Caco-2 (cell line): ENCODE data around the gene TSPAN32. TPM values are rescaled to one million over a fixed set of nuclear protein-coding genes. Genes with fewer than 3 reads are reported as not detected.

Source experiments
- BruUV-seq: library from RNA; stranded (reverse); fragments of 400-500 nt; replicated peaks from 2 replicates; lab custom pipeline; 2021; lab: Mats Ljungman, UMichigan
- CTCF ChIA-PET: fragments of 300-600 bp; sonication (Branson Sonifier 250); formaldehyde crosslinking; loops from one replicate; lab custom pipeline; 2022; ENCODE audit warnings: antibody characterized with exemption; lab: Charles Lee
- POLR2A ChIA-PET: fragments of 300-600 bp; sonication (Branson Sonifier 250); formaldehyde crosslinking; loops from one replicate; lab custom pipeline; 2022; ENCODE audit warnings: antibody characterized with exemption; lab: Charles Lee
- DNase-seq, 2 experiments: peaks; one replicate each; pipeline versions ENCODE4 v3.0.0 to v3.0.0-alpha.2; 2020 to 2022
- H3K27me3 ChIP-seq: replicated peaks from 2 replicates; pipeline ENCODE4 v1.6.0; 2011; ENCODE audit warnings: low read length; ENCODE audit not compliant: control insufficient read depth, insufficient read depth
- H3K36me3 ChIP-seq: 2 replicates; pipeline ENCODE4 v1.5.1; 2011; ENCODE audit warnings: low read length; ENCODE audit not compliant: control insufficient read depth, insufficient read depth
- H3K4me1 ChIP-seq: fragments of 250-450 bp; sonication (Bioruptor Pico); 2 replicates; pipeline ENCODE4 v1.5.1; 2020; ENCODE audit warnings: mild to moderate bottlenecking
- H3K4me3 ChIP-seq: 2 replicates; pipeline ENCODE4 v1.5.1; 2011; ENCODE audit warnings: low read depth, mild to moderate bottlenecking, control low read depth, low read length
- H3K9me3 ChIP-seq: fragments of 250-450 bp; sonication (Bioruptor Pico); 2 replicates; pipeline ENCODE4 v1.5.1; 2020; ENCODE audit warnings: mild to moderate bottlenecking, moderate library complexity
- H3K27ac Mint-ChIP-seq: one replicate; pipeline ENCODE4 v1.8.0; 2022; ENCODE audit warnings: mixed read lengths; ENCODE audit not compliant: unreplicated experiment
- H3K27me3 Mint-ChIP-seq: one replicate; pipeline ENCODE4 v1.8.0; 2022; ENCODE audit warnings: mixed read lengths; ENCODE audit not compliant: insufficient read depth, unreplicated experiment
- H3K36me3 Mint-ChIP-seq: one replicate; pipeline ENCODE4 v1.8.0; 2022; ENCODE audit warnings: mild to moderate bottlenecking, mixed read lengths; ENCODE audit not compliant: insufficient read depth, unreplicated experiment
- H3K4me1 Mint-ChIP-seq: one replicate; pipeline ENCODE4 v1.8.0; 2022; ENCODE audit warnings: low read depth, mixed read lengths; ENCODE audit not compliant: unreplicated experiment
- H3K4me3 Mint-ChIP-seq: one replicate; pipeline ENCODE4 v1.8.0; 2022; ENCODE audit warnings: mild to moderate bottlenecking, moderate library complexity, mixed read lengths; ENCODE audit not compliant: unreplicated experiment
- H3K9me3 Mint-ChIP-seq: one replicate; pipeline ENCODE4 v1.8.0; 2022; ENCODE audit warnings: mixed read lengths; ENCODE audit not compliant: unreplicated experiment
- intact Hi-C: fragments of 100-400 bp; cut with micrococcal nuclease; formaldehyde crosslinking; loops from one replicate; pipeline ENCODE4 v1.10.0; 2022; ENCODE audit not compliant: unreplicated experiment
- total RNA-seq: library from RNA; stranded (reverse); gene quantifications from 2 replicates; pipeline ENCODE4 v1.2.3, GENCODE V29; 2022
- TF ChIP-seq, protein P1 (sequence below), 2 experiments: fragments of 200-600 bp in 1 of 2; IDR thresholded peaks; 1 replicate in 1 of 2; 2 replicates in 1 of 2; pipeline versions ENCODE4 v1.5.1 to v1.8.0; 2011 to 2022; ENCODE audit warnings: antibody characterized with exemption in 1 of 2, control low read depth in 1 of 2, inconsistent platforms in 1 of 2, low read depth in 1 of 2, low read length in 1 of 2, mild to moderate bottlenecking in 1 of 2, moderate library complexity in 1 of 2; ENCODE audit not compliant: insufficient read depth in 1 of 2, severe bottlenecking in 1 of 2, unreplicated experiment in 1 of 2

Gene TSPAN32
- total RNA-seq, 1 experiment from 2014 or later = 1.2 TPM

DNA sequence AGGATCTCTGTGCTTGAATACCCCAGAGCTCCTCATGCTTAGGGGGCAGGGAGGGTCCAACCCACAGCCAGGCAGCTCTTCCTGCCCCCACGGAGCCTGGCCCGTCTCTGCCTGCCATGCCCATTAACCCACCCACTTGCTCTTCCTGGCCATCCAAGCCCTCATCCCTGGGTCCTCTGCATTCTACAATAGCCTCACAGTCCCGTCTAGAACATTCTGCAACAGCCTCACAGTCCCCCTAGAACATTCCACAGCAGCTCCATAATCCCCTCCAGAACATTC is 15.1 kb downstream of the TSPAN32 start:
- no peaks in the 10 kb centered on the region for H3K27me3 ChIP-seq
- H3K9me3 ChIP-seq = no peaks in the 10 kb centered on the region; the same call in 1 of the 2 replicates
- TF ChIP-seq, protein P1, sequence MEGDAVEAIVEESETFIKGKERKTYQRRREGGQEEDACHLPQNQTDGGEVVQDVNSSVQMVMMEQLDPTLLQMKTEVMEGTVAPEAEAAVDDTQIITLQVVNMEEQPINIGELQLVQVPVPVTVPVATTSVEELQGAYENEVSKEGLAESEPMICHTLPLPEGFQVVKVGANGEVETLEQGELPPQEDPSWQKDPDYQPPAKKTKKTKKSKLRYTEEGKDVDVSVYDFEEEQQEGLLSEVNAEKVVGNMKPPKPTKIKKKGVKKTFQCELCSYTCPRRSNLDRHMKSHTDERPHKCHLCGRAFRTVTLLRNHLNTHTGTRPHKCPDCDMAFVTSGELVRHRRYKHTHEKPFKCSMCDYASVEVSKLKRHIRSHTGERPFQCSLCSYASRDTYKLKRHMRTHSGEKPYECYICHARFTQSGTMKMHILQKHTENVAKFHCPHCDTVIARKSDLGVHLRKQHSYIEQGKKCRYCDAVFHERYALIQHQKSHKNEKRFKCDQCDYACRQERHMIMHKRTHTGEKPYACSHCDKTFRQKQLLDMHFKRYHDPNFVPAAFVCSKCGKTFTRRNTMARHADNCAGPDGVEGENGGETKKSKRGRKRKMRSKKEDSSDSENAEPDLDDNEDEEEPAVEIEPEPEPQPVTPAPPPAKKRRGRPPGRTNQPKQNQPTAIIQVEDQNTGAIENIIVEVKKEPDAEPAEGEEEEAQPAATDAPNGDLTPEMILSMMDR (IDR thresholded peaks at IDR 0.05; ENCODE audit: insufficient read depth in 1 of 2, low read depth in 1 of 2, low read length in 1 of 2, severe bottlenecking in 1 of 2, unreplicated experiment in 1 of 2) = no peak
- intact Hi-C loops = no loop called here
- no peaks in the 10 kb centered on the region for H3K4me1 ChIP-seq
- ChIA-PET POLR2A (no interaction called here), CTCF (interaction anchor here (0.9 to 1.2 kb wide), 2 partner anchors 12 to 104 kb away, joined by 3 to 4 read pairs; no protein-coding TSS in a partner anchor)
- no peak for DNase-seq
- no peaks in the 10 kb centered on the region for H3K36me3 ChIP-seq
- Mint-ChIP-seq H3K36me3 (no peaks in the 10 kb centered on the region), H3K9me3 (no peaks in the 10 kb centered on the region), H3K4me1 (no peaks in the 10 kb centered on the region), H3K27ac (no peak overlapping the region), H3K4me3 (no peak overlapping the region), H3K27me3 (no peaks in the 10 kb centered on the region)
- no peak overlapping the region for H3K4me3 ChIP-seq
- BruUV-seq = no TSS peak

DNA sequence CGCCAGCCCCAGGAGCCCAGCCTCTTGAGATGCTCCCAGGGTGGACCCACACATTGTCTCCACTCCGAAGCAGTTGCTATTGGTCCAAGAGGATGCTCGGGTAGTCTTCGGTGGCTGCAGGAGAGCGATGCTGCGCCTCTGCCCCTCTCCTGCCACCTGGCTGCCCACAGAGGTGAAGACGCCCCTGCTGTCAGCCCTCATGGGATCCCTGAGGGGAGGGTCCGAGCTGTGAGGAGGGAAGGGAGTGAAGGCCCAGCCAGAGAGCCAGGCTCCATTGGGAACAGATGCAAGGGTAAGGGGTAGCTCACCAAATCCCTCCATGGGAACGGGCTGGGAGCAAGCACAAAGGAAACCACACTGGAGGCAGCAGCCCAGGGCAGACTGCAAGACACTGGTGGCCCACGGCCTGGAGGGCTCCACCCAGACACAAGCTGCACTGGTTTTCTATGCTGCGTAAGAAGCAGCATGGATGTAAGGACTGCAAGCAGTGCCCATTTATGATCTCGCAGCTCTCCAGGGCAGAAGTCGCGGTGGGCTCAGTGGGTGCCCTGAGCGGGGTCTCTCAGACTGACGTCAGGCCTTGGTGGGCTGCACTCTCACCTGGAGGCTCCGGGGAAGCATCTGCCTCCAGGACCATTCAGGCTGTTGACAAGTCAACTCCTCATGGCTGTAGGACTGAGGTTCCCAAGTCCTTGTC is 15.7 kb downstream of the TSPAN32 start:
- POLR2A ChIA-PET = no interaction called here
- no peaks in the 10 kb centered on the region for H3K27me3 Mint-ChIP-seq
- H3K9me3 Mint-ChIP-seq = no peaks in the 10 kb centered on the region
- Histone ChIP-seq H3K36me3 (no peaks in the 10 kb centered on the region), H3K9me3 (no peaks in the 10 kb centered on the region; the same call in 1 of the 2 replicates), H3K27me3 (no peaks in the 10 kb centered on the region), H3K4me3 (no peak overlapping the region), H3K4me1 (no peaks in the 10 kb centered on the region)
- no peak for DNase-seq
- no peak overlapping the region for H3K4me3 Mint-ChIP-seq
- no peaks in the 10 kb centered on the region for H3K4me1 Mint-ChIP-seq
- CTCF ChIA-PET = interaction anchor here (0.6 kb wide), 1 partner anchor 575 kb away, joined by 3 read pairs; no protein-coding TSS in a partner anchor
- BruUV-seq = no TSS peak
- TF ChIP-seq, protein P1 (IDR thresholded peaks at IDR 0.05; ENCODE audit: insufficient read depth in 1 of 2, low read depth in 1 of 2, low read length in 1 of 2, severe bottlenecking in 1 of 2, unreplicated experiment in 1 of 2) = no peak
- H3K27ac Mint-ChIP-seq = no peak overlapping the region
- intact Hi-C loops = no loop called here
- H3K36me3 Mint-ChIP-seq = no peaks in the 10 kb centered on the region

DNA sequence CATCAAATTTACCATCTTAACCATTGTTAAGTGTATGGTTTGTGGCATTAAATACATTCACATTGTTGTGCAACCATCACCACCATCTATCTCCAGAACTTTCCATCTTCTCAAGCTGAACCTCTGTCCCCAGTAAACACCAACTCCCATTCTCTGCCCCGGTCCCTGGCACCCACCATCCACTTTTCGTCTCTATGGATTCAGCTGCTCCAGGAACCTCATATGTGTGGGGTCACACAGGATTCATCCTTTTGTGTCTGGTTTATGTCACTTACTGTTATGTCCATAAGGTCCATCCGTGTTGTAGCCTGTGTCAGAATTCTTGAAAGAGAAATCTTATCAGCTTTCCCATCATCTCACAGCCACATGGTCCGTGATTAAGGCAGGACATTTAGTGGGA is 16.3 kb downstream of the TSPAN32 start:
- CTCF ChIA-PET = interaction anchor here (0.6 kb wide), 1 partner anchor 575 kb away, joined by 3 read pairs; no protein-coding TSS in a partner anchor

More for the DNA sequence above, 16.3 kb downstream of the TSPAN32 start:
- H3K27ac Mint-ChIP-seq = no peak overlapping the region
- H3K4me3 ChIP-seq = no peak overlapping the region
- TF ChIP-seq, protein P1 (IDR thresholded peaks at IDR 0.05; ENCODE audit: insufficient read depth in 1 of 2, low read depth in 1 of 2, low read length in 1 of 2, severe bottlenecking in 1 of 2, unreplicated experiment in 1 of 2) = no peak
- intact Hi-C loops = no loop called here
- no peaks in the 10 kb centered on the region for H3K36me3 Mint-ChIP-seq
- no peaks in the 10 kb centered on the region for H3K27me3 Mint-ChIP-seq
- POLR2A ChIA-PET = no interaction called here
- DNase-seq = no peak
- H3K36me3 ChIP-seq = no peaks in the 10 kb centered on the region
- BruUV-seq = no TSS peak
- no peaks in the 10 kb centered on the region for H3K4me1 ChIP-seq
- H3K4me3 Mint-ChIP-seq = no peak overlapping the region
- H3K27me3 ChIP-seq = no peaks in the 10 kb centered on the region
- H3K9me3 Mint-ChIP-seq = no peaks in the 10 kb centered on the region
- no peaks in the 10 kb centered on the region for H3K4me1 Mint-ChIP-seq
- no peaks in the 10 kb centered on the region; the same call in none of the 2 replicates for H3K9me3 ChIP-seq
